Right ventricle myocardium inferior (tissue), 1 donor: ENCODE data around the gene PAFAH1B2. TPM values are rescaled to one million over a fixed set of nuclear protein-coding genes. Genes with fewer than 3 reads are reported as not detected.
"Not testable (repeated sequence)": the region's sequence is repeated elsewhere in the genome, so short reads cannot be mapped to it uniquely, and the experiment has no call there.

ENCODE experiments used
- ATAC-seq: fragments of 200-7000 bp; cut with Tn5 transposase; one replicate; pipeline ENCODE4 v1.9.1; 2020; ENCODE audit warnings: mild to moderate bottlenecking, moderate library complexity
- DNase-seq: peaks from one replicate; pipeline ENCODE4 v3.0.0; 2021; ENCODE audit errors: missing footprints
- intact Hi-C: fragments of 100-400 bp; cut with DNase I; formaldehyde crosslinking; loops from one replicate; pipeline ENCODE4 v1.11.0; 2022
- long read RNA-seq: library from polyadenylated mRNA; unstranded; transcript quantifications from one replicate; pipeline ENCODE4 v2.0.0, GENCODE V29; 2021
- total RNA-seq: library from RNA; stranded (reverse); fragmentation: NEBNext Ultra II Directional; extraction: Animal tissue kit (Norgen Biotek cat#: 25700); gene quantifications from one replicate; pipeline ENCODE4 v1.2.1, GENCODE V29; 2021
- donor health status: DM: no; HTN: yes; CAD: no; lungs with severe emphysema.

The PAFAH1B2 gene, protein sequence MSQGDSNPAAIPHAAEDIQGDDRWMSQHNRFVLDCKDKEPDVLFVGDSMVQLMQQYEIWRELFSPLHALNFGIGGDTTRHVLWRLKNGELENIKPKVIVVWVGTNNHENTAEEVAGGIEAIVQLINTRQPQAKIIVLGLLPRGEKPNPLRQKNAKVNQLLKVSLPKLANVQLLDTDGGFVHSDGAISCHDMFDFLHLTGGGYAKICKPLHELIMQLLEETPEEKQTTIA
- total RNA-seq: 52.3 TPM
- long read RNA-seq, full-length matches to known transcripts: 8 of 8 reads
- long read RNA-seq, partial matches to known transcripts: 0 of 8 reads
- long read RNA-seq, other reads (novel, unspliced or antisense): 0 of 8 reads

DNA sequence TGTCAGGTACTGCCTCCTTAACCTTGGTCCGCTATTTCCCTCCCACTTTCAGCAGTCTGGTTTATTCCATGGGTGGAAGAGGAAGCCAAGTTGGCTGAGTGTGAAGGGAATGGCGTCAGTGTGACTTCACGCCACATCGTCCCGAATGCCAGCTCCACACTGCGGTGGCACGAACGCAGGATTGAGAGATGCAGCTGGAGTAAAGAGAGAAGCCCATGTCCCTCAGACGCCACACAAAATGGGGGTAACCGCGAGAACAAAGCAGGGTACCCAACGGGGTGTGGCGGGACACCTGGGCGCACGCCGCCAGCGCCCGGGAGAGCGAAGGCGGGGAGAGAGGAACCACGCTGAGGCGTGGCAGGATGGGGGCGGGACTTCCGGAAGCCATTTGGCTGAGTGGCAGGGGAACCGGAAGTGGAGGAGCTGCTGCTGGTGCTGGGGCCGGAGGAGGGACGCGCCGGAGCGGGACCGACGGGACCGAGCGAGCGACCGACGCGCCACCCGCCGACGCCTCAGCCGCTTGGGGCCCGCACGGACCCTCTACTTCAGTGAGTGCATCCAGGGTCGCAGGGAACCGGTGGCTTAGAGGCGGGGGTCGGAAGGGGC lies at the start of gene PAFAH1B2:
PAFAH1B2 (plus strand) TSS at position 417 of the 606 bp plus-strand sequence. CDS start 8,161 bp downstream, outside the sequence.
- ATAC-seq (peak; percentile 98), DNase-seq (peak; percentile 97)
- intact Hi-C loops: loop anchor here (1.0 to 5.0 kb wide), 2 partner anchors 33 to 77 kb away; partner anchors contain the start of gene SIDT2

DNA sequence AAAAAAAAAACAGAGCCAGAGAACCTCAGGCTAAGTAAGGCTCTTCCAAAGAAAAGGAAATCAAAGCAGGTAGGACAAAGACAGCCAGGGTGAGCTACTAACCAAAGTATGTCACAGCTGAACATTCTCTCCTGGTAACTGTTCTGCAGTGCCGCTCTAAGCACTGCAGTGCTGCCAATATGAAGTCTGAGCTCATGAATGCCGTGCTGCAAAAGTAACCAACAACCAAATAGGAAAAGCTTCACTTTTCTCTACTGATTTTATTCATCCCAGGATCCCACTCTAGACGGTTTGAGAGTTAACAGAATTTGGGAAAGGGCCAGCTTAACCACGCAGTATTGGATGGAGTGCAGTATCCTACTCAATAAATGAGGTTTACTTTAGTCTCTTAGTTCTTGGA lies 49.3 kb upstream of the PAFAH1B2 start:
- DNase-seq (no peak), ATAC-seq (no peak)
- intact Hi-C loops: loop anchor here (5.0 kb wide), 3 partner anchors 137 to 233 kb away; partner anchors contain the start of gene CEP164

- DNase-seq (no peak), ATAC-seq (no peak)
- intact Hi-C loops: loop anchor here (5.0 kb wide), 3 partner anchors 138 to 232 kb away; partner anchors contain the start of gene CEP164
Measured at GRCh38 chr11:117095284-117096161, 48.6 kb upstream of the PAFAH1B2 start.

DNA sequence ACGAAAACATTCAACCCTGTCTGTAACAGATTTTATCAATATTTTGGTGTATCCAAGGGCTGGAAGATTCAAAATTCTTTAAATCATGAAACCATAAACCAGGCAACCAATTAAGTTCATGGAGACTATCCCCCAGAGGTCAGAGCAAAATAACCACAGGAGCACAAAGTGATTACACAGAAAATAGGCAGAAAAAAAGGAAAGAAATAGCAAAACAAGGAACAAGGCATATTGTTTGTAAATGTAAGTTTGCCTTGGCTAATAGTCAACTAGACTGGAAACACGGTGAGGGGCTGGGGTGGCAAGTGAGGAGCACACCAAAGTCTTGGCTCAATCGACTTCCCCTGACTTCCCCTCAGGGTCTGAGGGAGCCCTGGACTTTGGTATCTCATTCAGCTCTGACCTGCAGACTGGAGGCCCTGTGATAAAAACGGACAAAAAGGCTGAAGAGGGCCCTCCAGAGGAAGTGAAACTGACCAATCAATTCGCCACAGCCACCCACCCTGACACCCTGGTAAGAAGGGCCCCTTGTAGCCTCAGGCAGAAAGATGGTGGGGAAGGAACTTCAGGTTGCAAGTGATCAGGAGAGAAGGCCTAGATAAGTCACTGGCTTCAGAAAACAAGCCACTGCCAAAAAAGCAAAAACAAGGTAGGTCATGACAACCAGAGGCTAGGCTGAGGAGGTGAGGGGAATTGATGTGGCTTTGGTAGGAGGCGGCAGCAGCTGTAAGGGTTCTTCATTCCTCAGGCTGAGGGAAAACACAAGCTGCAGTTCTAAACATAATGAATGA lies 47.7 kb upstream of the PAFAH1B2 start:
- intact Hi-C loops: loop anchor here (5.0 kb wide), 3 partner anchors 139 to 231 kb away; partner anchors contain the start of gene CEP164
- ATAC-seq: no peak
- no peak for DNase-seq

GRCh38 chr11:117097014-117097388 lies 47.1 kb upstream of the PAFAH1B2 start:
- DNase-seq (no peak), ATAC-seq (no peak)
- intact Hi-C loops: loop anchor here (5.0 kb wide), 3 partner anchors 140 to 230 kb away; partner anchors contain the start of gene CEP164

GRCh38 chr11:117097389-117098268 lies 46.5 kb upstream of the PAFAH1B2 start:
- DNase-seq: peak; percentile 78
- intact Hi-C loops: loop anchor here (5.0 kb wide), 3 partner anchors 140 to 230 kb away; partner anchors contain the start of gene CEP164
- peak; percentile 1 for ATAC-seq

- DNase-seq (peak; percentile 97), ATAC-seq (peak; percentile 90)
- intact Hi-C loops: loop anchor here (5.0 kb wide), 3 partner anchors 141 to 229 kb away; partner anchors contain the start of gene CEP164
Measured at GRCh38 chr11:117098269-117099232, 45.5 kb upstream of the PAFAH1B2 start, which contains the start of gene SIK3. Gene SIK3, minus strand, starts transcription at chr11:117098428. Its CDS starts 13 bp downstream, at chr11:117098415.

GRCh38 chr11:117099696-117100095 lies 44.4 kb upstream of the PAFAH1B2 start:
- ATAC-seq: no peak
- no peak for DNase-seq
- intact Hi-C loops: loop anchor here (5.0 kb wide), 3 partner anchors 142 to 228 kb away; partner anchors contain the start of gene CEP164

GRCh38 chr11:117100556-117100955 lies 43.5 kb upstream of the PAFAH1B2 start:
- no peak for ATAC-seq
- intact Hi-C loops: no loop called here
- DNase-seq: no peak

- ATAC-seq (no peak), DNase-seq (no peak)
- intact Hi-C loops: loop anchor here (2.0 kb wide), 3 partner anchors 117 to 317 kb away; partner anchors contain the start of gene APOA5
Measured at GRCh38 chr11:117107701-117108590, 36.1 kb upstream of the PAFAH1B2 start.

DNA sequence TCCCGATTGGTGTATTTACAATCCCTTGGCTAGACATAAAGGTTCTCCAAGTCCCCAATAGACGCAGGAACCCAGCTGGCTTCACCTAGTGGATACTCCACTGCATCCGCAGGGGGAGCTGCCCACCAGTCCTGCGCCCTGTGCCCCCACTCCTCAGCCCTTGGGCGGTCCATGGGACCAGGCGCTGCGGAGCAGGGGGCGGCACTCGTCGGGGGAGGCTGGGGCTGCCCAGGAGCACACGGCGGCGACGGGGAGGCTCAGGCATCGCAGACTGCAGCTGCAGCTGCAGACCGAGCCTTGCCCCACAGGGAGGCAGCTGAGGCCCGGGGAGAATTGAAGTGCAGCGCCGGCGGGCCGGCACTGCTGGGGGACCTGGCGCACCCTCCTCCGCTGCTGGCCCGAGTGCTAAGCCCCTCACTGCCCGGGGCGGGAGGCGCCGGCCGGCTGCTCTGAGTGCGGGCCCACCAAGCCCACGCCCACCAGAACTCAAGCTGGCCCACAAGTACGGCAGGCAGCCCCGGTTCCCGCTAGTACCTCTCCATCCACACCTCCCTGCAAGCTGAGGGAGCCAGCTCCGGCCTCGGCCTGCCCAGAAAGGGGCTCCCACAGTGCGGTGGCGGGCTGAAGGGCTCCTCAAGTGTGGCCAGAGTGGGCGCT lies 33.7 kb upstream of the PAFAH1B2 start:
- ATAC-seq (no peak), DNase-seq (no peak)
- intact Hi-C loops: no loop called here

- DNase-seq, intact Hi-C loops, ATAC-seq: not testable (repeated sequence)
Measured at GRCh38 chr11:117112497-117112896, 31.6 kb upstream of the PAFAH1B2 start.

DNA sequence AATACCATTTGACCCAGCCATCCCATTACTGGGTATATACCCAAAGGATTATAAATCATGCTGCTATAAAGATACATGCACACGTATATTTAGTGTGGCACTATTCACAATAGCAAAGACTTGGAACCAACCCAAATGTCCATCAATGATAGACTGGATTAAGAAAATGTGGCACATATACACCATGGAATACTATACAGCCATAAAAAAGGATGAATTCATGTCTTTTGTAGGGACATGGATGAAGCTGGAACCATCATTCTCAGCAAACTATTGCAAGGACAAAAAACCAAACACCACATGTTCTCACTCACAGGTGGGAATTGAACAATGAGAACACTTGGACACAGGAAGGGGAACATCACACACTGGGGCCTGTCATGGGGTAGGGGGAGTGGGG lies 31.1 kb upstream of the PAFAH1B2 start:
- intact Hi-C loops, ATAC-seq: not testable (repeated sequence)

DNA sequence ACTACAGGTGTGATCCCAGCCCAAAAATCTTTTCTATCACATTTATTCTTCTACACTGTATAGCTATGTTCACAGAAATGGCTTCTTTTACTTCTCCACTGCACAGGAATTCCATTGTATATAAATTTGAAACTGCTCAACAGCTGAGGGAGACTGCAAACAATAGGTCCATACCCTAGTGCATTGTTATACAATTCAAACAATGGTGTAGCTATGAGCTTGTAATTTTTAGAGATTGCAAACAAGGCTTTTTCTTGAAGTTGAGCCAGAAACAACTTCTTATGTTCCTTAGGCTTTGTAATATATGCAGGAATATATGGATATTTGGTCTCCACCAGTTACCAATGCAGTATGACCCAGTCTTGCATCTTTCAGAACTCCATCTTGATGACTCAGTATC lies 26.4 kb upstream of the PAFAH1B2 start:
- no peak for ATAC-seq
- DNase-seq: no peak
- intact Hi-C loops: no loop called here

More for the DNA sequence above, 31.1 kb upstream of the PAFAH1B2 start:
- not testable (repeated sequence) for DNase-seq
